ENCODE measurements around the gene ALDH3A1.

Gene ALDH3A1

DNA sequence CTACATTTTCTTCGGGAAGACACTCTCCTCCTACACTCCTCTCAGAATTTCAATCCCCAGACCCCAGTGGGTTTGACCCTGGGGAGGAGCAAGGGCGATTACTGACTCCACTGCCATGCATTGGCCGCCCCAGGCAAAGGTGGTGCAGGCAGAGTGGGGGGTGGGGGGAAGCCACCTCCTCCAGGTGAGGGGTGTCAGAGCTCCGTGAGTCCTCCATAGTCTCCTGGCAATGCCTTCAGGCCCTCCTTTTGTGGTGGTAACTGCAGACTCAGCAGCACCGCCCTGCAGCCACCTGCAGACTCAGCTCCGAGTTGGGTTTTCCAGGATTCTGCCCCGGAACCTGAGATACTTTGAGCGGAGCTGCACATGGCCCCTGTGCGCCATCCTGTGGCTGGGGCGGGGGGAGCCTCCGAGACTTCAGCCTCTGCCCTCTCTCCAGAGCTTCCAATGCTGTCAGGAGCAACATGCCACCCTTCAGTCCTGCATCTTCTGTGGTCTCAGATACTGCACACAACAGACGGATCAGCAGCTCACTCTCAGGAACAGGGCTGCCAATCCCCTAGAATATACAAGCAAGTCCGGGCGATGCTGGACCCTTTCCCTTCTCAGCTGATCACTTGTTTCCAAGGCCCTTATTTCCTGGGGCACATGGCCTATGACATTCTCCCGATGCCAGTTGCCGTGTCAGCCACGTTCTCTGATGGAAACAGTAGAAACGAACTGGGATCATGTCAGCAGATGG lies 29.3 kb downstream of the ALDH3A1 start:
- DNase-seq, result no peak

DNA sequence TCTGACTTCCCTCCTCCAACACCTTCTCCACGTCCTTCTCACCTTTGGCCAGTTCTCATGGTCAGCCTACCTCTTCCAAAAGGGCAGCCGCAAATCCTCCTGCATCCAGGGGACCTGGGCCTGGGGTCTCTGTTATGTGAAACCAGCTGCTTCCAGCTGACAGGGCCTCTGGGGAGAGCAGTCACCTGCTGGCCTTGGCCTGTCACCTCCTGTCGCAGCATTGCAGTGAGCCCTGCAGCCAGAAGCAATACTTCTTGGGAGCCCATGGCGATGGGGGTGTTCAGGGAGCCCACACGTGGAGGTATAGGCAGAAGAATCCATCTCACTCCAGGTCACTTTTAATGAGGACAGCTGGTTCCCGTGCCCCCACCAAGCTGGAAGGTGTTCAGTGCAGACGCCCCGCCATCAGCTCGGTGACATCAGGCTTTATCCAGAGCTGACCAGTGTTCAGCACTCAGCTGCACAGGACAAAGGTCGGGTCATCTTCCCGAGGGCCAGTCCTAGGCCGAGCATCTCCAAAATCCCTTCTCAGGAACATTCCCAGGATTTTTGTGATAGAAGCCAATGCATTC lies 30.0 kb downstream of the ALDH3A1 start:
- no peak for DNase-seq

- no peak for DNase-seq
Observed at GRCh38 chr17:19717411-19717908, 30.6 kb downstream of the ALDH3A1 start.

DNA sequence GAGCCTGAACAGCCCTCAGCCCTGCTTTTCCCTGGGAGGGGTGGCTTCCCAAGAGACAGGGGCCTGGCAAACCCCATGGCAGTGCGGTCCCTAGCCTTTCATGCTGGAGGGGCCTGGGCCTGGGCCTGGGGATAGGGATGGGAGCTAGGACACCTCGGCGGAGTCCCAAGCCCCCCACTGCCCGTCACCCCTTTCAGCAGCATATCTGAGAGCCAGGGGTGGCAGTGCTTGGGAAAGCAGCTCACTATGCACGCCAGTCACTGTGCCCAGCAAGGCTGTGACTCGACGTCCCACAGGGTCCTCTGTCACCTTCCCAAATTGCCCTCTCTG lies 31.1 kb downstream of the ALDH3A1 start:
- no peak for DNase-seq

GRCh38 chr17:19716108-19717030 lies 31.7 kb downstream of the ALDH3A1 start, which contains the start of gene SLC47A2:
Gene SLC47A2, minus strand, starts transcription at chr17:19716584. Its CDS starts 29 bp downstream, at chr17:19716555.
- DNase-seq, result no peak

- DNase-seq, result no peak
Observed at GRCh38 chr17:19714542-19715411, 33.3 kb downstream of the ALDH3A1 start.

DNA sequence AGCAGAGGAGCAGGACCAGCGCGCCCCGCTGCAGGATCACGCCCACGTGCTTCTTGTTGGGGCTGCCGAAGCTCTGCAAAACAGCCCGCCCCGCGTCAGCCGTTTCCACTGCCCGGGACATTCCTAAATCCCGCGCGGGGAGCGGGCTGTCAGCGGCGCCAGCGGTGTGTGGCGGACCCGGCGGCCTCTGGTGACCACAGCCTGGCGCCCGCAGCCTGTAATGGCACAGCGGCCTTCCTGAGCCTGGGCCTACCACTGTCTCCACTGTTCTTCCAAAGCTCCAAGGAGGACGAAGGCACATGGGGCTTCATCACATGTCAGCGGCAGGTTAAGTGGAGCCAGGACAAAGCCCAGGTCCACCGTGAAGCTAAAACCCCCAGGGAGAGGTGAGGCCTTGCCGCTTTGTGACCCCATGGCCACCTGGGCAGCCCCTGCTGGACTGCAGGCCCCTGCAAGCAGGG lies 34.2 kb downstream of the ALDH3A1 start:
- DNase-seq, result no peak

DNA sequence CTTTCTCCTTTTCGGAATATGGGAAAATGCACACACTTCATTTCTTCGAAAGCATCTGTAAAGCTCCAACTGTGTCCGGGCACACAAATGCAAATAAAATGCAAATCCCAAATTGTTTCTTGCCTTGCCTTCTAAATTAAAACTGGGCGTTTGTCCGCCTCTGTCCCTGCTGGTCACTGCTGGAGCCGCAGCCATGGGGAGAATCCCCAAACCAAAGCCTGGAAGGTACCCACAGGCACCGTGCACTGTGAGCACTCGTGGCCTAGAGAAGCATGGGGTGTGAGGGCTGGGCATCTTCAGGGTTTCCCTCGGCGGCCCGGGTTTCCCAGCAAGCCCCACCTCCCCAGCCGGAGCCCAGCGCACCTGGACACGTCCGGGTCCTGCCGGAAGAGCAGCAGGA lies 34.6 kb downstream of the ALDH3A1 start:
- no peak for DNase-seq

DNA sequence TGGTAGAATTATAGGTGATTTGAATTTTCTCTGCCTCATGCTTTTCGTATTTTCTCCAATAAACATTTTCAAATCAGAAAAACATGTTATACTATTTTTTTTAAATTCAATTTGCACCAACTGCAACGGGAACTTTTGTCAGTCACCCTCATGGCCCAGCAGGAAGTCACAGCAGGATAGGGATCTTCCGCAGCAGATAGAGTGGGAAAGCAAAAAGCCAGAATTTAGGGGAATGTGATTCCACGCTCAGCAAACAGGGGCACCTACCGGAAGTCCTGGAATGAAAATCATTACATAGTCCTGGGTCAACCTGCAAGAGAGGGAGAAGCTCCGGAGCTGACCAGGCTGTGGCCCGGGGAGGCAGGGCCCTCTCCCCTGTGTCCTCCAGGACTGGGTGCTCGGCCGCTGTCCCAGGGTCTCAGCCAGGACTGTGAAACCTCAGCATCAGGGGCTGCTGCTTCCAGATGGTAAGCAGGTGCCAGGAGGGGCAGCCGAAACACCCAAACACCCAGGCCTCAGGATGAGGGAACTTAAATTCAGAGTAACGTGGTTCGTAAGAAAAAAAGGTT lies 35.6 kb downstream of the ALDH3A1 start:
- no peak for DNase-seq

- DNase-seq, result no peak
Observed at GRCh38 chr17:19709841-19710240, 38.3 kb downstream of the ALDH3A1 start.

DNA sequence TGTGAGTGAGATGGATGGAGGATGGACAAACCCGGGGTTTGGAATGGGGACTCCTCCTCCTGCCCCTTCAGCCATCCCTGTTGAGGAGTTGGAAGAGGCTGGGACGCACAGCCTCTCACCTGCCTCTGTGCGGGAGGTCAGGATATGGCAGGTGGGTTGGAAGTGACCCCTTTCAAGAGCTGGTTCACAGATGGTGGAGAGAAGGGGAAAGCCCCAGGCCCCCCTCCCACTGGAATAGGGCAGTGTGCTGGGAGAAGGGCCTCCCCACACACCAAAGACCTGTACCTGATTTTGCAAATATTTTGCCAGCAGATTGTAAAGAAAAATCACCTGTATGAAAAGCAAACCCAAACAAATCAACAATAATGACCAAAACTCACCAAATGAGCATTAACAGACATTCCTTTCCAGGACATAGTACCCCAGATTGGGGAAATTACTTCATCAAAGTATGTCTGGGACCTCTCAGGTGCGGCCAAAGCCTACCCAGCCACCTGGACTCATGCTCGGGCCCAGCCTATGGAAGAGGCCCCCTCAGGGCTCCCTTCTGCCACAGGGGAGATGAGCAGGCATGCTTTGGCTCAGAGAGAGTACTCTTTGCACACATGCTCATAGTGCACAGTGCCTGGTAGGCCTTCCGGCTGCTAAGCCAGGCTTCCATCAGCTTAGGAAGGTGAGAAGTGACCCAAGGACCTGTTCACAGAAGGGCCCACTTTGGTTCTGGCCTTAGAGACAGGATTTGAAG lies 39.5 kb downstream of the ALDH3A1 start:
- DNase-seq, result no peak

DNA sequence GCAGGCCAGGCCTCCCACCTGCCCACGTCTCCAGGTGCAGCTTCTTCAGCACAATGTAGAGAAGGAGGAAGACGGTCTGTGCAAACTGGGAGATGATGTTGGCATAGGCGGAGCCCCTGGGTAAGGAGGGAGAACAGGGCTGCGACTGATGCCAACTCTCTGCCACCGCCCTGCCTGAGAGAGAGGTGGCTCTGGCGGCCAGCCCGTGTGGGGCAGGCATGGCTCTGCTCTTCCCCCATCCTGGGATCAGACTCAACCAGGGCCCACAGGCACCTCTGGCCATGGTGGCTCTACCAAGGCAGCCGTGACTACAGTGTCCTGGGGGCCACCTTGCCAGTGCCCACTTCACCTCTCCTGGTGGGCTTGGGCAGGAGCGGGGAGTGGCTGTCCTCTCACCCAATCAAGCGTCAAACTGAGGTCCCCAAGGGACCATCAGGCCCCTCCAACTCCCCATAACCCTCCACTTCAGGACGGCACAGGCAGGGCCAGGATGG lies 40.3 kb downstream of the ALDH3A1 start:
- DNase-seq, result no peak

DNA sequence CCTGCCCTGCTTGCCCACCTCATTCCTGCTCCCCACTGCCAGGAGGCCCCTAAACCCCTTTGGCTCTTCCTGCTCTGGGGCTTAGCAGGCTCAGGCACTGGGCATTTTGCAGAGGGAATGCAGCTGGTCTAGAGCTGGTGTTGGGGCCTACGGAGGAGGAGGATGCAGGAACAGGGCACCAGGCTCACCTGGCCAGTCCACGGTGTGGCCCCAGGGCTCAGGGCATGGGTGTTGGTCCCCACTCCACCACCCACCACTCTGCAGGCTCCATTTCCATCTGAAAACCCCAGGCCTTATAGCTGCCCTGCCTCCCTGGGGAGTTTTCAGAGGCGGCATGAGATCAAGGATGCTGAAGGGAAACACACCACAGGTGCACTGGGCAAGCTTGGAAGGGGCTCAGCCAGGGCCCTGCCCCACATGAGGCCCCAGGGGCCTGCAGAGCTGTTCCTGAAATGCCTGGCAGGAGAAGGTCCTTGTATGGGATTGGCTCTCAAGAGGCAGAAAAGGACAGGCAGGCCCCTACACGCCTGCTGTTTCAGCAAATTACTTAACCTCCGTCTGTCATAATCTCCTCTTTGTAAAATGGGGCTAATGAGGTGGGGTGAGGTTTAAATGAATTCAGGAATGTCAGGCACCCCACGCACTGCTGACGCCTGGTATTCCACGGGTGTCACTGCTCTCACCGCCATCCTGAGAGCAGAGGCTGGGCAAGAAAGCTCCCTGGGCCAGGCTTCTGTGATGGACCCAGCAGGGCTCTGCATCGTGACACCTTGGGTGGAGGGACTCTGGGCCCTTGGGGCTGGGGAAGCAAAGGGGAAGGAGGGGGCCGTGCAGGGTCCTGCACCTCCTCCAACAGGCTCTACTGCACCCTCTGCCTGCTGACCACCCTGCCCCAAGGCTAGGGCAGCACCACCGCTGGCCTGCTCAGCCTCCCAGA lies 41.0 kb downstream of the ALDH3A1 start:
- no peak for DNase-seq

DNA sequence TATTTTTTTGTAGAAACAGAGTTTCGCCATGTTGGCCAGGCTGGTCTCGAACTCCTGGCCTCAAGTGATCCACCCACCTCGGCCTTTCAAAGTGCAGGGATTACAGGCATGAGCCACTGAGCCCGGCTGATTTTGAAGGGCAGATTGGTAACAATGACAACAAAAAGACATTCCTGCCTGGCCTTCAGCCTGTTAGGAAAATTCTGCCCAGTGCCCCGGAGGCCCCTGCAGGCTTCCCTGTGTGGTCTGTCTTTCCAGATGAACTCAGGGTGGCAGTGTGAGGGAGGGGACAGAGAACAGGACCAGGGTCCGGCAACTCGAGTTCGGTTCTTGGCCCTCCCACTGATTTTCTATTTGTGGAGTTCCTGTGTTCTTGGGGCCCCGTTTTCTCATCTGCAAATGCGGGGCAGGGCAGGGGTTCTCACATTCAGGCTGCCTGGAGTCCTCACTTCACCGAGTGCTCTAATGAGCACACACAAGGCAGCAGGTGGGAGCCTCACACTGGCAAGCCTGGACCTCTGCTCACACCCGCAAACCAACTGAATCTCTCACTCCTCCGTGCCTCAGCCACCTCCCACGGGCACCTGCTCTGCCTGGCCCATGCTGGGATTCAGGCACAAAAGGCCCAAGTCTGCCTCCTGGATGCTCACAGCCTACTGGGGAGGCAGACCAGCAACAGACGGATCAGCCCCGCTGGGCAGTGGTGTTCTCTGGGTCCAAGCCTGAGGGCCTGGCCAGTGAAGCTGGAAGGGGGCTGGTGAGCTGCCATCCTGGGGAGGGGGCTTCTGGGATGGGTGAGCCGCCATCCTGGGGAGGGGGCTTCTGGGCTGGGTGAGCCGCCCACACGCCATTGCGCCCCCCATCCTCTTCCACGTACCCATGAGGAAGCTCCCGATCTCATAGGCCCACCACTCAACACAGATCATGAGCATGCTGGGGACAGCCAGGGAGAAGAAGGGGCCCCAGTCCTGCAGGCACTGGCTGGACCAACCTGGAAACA lies 42.0 kb downstream of the ALDH3A1 start:
- DNase-seq, result no peak

DNA sequence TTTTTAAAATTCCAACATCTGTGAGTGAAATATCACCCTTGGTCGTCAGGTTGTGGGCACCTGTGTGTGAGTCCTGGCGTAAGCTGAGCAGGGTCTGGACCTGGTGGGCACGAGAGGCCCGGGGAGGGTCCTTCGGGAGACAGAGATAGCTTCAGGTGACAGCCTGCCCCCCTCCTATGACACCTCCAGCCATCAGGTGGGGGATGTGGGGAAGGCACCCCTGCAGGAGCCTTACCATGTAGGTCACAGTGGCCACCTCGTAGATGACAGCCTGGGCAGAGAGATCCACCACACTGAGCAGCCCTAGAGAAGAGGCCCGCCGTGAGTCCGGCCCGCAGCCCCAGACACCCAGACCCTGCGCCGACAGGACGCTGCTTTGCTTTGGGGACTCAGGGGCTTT lies 42.9 kb downstream of the ALDH3A1 start:
- no peak for DNase-seq

DNA sequence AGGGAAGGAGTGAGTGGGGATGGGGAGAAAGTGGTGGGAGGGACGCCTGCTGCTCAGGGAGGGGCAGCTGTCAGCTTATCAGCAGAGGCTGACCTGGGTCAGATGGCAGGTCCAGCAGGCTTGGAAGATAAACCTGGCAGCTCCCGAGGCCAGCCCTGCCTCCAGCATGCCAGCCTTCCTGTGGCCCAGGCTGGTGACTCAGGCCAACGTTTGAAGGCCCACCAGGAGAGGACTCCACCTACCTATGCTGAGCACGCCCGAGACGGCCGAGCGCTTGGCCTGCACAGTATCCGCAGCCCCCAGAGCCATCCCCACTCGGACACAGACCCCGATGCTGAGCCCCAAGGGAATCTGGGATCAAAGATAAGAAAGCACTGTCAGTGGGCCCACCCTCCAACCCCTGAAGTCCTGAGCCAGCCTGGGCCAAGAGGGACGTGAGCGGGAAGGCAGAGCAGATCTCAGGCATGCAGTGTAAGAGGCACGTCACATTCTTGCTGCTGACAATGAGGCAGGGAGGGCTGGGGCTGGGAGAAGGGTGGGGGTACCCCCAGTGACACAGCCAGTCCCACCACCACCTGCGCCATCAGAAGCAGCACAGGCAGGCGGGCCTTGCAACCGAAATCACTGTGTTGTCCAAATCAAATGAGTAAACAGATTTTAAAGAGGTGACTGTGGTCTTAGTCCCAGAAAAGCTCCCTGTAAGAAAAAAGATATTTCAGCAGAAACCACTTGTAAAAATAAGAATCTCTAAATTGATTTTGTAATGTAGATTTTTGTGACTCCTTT lies 44.1 kb downstream of the ALDH3A1 start:
- no peak for DNase-seq

DNA sequence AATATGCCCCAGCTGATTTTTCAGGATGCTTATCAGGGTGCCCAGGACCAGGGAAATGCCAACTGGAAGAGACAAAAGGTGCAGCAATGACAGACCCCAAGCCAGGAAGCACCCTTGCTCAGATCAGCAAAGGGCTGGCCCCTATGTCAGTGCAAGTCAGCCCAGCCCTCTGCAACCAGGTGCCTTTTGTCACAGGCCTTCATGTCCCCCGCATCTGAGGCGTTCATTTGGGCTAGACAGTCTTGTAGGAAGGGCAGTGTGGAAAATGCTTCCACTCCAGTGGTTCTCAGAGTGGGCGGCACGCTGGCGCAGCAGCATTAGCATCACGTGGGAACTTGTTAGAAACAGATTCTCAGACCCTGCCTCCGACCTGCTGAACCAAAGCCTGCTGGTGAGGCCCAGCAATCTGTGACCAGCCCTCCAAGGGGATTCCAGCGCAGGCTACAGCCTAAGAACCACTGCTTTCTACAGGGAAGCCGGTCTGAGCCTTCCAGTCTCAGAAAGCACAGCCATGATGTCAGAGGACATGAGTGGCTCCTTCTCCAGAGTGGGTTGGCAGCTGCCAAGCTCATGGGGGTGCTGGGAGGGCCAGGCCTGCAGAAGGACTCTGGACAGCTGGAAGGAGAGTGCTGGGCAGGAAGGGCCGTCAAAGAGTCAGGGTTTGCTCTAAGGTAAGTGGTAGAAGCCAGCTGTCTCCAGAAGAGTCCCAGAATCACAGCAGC lies 44.8 kb downstream of the ALDH3A1 start:
- DNase-seq, result no peak
